ENCODE measurements around the gene CGB3.
A peak's percentile ranks its signal among the peaks of the same experiment; 100 is the strongest.

Gene CGB3

DNA sequence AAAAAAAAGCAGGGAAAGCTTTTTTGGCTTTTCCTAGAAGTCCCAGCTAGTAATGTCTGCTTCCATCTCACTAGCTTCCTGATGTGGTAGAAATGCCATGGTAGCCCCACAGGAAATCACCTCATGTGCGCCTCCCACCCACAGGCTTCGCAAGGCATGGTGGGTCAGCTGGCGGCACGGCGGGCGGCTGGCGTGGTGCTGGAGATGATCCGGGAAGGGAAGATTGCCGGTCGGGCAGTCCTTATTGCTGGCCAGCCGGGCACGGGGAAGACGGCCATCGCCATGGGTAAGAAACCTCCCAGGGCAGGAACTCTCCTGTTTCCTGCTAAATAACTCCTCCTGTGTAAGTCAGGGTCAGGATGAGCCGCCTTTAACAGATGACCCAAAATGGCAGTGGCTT lies 20.0 kb downstream of the CGB3 start:
- TF ChIP-seq, protein P1, sequence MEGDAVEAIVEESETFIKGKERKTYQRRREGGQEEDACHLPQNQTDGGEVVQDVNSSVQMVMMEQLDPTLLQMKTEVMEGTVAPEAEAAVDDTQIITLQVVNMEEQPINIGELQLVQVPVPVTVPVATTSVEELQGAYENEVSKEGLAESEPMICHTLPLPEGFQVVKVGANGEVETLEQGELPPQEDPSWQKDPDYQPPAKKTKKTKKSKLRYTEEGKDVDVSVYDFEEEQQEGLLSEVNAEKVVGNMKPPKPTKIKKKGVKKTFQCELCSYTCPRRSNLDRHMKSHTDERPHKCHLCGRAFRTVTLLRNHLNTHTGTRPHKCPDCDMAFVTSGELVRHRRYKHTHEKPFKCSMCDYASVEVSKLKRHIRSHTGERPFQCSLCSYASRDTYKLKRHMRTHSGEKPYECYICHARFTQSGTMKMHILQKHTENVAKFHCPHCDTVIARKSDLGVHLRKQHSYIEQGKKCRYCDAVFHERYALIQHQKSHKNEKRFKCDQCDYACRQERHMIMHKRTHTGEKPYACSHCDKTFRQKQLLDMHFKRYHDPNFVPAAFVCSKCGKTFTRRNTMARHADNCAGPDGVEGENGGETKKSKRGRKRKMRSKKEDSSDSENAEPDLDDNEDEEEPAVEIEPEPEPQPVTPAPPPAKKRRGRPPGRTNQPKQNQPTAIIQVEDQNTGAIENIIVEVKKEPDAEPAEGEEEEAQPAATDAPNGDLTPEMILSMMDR (IDR thresholded peaks at IDR 0.05), result no peak
- H3K9me3 ChIP-seq, result no peaks in the 10 kb centered on the region
- no peaks in the 10 kb centered on the region for H3K4me1 ChIP-seq (ENCODE audit: control insufficient read depth in 1 of 2, insufficient read depth in 1 of 2, low read depth in 1 of 2, low read length in 1 of 2)
- no peak overlapping the region for H3K27ac ChIP-seq
- H3K27me3 ChIP-seq, result no peaks in the 10 kb centered on the region
- H3K36me3 ChIP-seq, result peaks cover 47% of the 10 kb centered on the region
- no peak overlapping the region for H3K4me3 ChIP-seq (ENCODE audit: low read depth in 1 of 2, low read length in 1 of 2)

DNA sequence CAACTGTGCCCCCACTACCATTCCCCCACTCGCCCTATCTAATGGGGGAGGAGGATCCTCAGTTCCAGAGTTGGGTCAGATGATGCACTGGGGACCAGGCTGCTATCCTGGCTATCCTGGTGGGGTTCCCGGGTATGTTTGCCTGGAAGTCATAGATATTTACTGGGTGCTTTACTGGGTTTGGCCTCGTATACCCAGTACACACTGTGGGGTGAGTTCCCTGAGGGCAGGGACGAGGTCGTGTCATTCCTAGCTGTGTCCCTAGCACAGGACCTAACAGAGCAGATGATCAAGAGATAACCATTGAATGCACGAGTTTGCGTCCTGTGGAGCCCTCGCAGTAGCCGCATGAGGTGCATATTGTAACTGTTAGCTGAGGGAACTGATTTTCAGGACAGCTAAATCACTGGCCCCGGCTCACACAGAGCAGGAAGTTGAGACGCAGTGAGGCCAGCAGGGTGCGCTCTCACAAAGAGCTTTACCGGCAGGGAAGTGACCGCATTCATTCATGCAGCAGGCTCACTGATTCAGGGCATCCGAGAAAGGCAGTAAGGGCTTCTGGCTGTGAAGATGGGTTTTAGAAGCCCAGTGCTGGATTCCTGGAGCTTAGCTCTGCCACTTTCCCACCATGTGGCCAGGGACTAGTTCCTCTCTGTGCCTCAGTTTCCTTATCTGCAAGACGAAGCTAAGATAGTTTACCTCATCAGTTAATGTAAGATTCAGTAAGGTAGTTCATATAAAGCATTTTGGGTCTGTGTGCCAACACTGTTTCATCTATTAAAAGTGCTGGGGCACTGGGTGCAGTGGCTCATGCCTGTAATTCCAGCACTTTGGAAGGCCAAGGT lies 24.4 kb downstream of the CGB3 start:
- Histone ChIP-seq H3K4me1 (ENCODE audit: control insufficient read depth in 1 of 2, insufficient read depth in 1 of 2, low read depth in 1 of 2, low read length in 1 of 2) (peaks cover 3 to 7% of the 10 kb centered on the region in 2 experiments), H3K27me3 (no peaks in the 10 kb centered on the region), H3K4me3 (ENCODE audit: low read depth in 1 of 2, low read length in 1 of 2) (no peak overlapping the region), H3K9me3 (no peaks in the 10 kb centered on the region), H3K36me3 (peaks cover 18% of the 10 kb centered on the region), H3K27ac (no peak overlapping the region)
- TF ChIP-seq, protein P1 (IDR thresholded peaks at IDR 0.05), result peak; percentile 58

DNA sequence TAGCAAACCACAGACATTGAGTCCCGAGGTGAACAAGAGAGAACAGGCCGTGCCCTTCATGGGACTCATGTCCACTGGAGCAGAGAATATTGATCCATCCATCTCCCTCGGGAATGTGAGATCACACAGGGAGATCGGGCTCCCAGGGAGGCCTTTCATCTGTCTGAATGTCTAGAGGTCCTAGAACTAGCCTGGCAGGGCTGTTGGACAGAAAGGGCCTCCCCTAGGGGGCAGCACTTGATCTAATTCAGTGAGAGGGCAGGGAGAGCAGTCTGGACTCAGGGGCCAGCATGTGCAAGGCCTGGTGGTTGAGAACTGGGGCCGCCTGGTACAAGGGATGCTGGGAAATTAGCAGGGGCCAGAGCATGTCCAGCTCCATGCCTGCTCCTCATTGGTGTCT lies 26.2 kb downstream of the CGB3 start:
- H3K27me3 ChIP-seq, result no peaks in the 10 kb centered on the region
- TF ChIP-seq, protein P1 (IDR thresholded peaks at IDR 0.05), result no peak
- H3K4me3 ChIP-seq (ENCODE audit: low read depth in 1 of 2, low read length in 1 of 2), result no peak overlapping the region
- no peaks in the 10 kb centered on the region for H3K9me3 ChIP-seq
- H3K4me1 ChIP-seq (ENCODE audit: control insufficient read depth in 1 of 2, insufficient read depth in 1 of 2, low read depth in 1 of 2, low read length in 1 of 2), result peaks cover 14 to 18% of the 10 kb centered on the region in 2 experiments
- no peak overlapping the region for H3K27ac ChIP-seq
- peaks cover 2% of the 10 kb centered on the region for H3K36me3 ChIP-seq

DNA sequence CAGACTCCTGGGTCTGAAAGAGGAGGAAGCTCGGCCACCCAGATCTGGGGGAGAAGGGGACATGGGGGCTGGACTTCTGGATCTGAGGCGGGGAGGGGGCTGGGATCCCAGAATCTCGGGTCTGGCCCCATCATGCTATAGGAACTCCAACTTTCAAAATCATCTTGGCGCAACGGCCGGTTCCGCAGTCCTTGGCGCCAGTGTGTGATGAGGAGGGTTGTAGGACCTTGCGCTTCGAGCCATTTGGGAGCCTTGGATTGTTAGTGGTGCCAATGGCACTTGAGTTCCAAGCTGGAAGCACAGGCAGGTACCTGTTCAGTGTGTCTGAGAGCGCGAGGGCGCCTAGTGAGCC lies 30.1 kb downstream of the CGB3 start:
- Histone ChIP-seq H3K27ac (peak overlapping the region; percentile 90), H3K4me1 (ENCODE audit: control insufficient read depth in 1 of 2, insufficient read depth in 1 of 2, low read depth in 1 of 2, low read length in 1 of 2) (peaks cover 39 to 40% of the 10 kb centered on the region in 2 experiments), H3K27me3 (no peaks in the 10 kb centered on the region), H3K36me3 (peaks cover 19% of the 10 kb centered on the region), H3K9me3 (no peaks in the 10 kb centered on the region), H3K4me3 (ENCODE audit: low read depth in 1 of 2, low read length in 1 of 2) (peak overlapping the region; percentile 77 to 81)
- TF ChIP-seq, protein P1 (IDR thresholded peaks at IDR 0.05), result no peak

DNA sequence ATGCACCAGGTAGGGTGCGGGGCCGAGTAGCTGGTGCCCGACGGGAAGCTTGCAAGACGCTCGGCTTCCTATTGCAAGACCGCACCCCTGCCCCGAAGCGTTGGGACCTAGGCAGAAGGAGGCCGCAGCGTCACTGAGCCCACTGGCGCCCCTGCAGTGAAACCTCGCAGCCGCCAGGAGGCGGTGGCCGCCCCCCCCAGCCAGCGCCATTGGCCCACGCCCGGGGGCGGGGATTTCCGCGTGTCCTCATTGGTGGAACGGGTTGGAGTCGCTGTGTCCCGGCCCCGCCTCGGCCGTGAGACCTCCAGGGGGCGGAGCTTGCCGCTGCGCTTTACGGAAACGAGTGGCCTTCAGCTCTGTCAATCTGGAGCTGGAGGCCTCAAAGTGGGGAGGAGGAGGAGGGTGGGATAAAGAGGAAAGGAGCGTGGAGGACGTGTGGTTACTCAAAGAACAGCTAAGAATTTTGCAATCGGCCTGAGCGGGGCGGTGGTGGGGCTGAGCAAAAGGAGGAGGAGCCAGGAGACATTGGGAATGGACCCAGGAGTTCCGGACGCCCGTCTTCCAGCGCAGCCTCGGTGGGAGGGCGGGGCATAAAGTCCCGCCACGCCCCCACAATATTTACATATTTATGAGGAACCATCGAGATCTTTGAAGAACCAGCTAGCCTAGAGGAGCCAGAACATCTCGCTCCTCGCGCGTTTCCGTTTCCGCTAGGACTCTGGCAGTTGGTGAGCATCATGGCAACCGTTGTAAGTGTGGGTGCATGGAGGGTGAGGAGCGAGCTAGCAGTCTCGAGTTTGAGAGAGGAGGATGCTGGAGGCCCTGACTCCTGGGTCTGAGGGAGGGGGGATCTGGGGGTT lies 30.7 kb downstream of the CGB3 start, which contains the start of the genes GYS1 and RUVBL2:
GYS1 (minus strand) TSS at position 135 of the 860 bp plus-strand sequence. CDS start 197 bp downstream, outside the sequence.
RUVBL2 (plus strand) TSS at position 713 of the 860 bp plus-strand sequence; CDS start at position 738, 25 bp downstream.
- Histone ChIP-seq H3K27ac (peak within 1 kb of the TSS; percentile 90), H3K36me3 (peaks cover 25% of the 10 kb centered on the region), H3K4me3 (ENCODE audit: low read depth in 1 of 2, low read length in 1 of 2) (peak within 1 kb of the TSS; percentile 77 to 81), H3K4me1 (ENCODE audit: control insufficient read depth in 1 of 2, insufficient read depth in 1 of 2, low read depth in 1 of 2, low read length in 1 of 2) (peaks cover 39 to 40% of the 10 kb centered on the region in 2 experiments), H3K9me3 (no peaks in the 10 kb centered on the region), H3K27me3 (no peaks in the 10 kb centered on the region)
- TF ChIP-seq, protein P1 (IDR thresholded peaks at IDR 0.05), result peak; percentile 100

Measured in neutrophil (primary cell).